Liver (tissue), 9 donors: Measurements from ENCODE around the gene MEFV. TPM values are rescaled to one million over a fixed set of nuclear protein-coding genes. Genes with fewer than 3 reads are reported as not detected.

Source experiments
- DNase-seq: peaks from one replicate; pipeline ENCODE4 v3.0.0-alpha.2; 2017; ENCODE audit warnings: low spot score
- H3K27ac ChIP-seq, 2 donors: one replicate each; pipeline ENCODE4 v1.7.0; 2013; ENCODE audit warnings: inconsistent platforms in 2 of 2, low read length in 2 of 2, control low read depth in 1 of 2, low read depth in 1 of 2, mild to moderate bottlenecking in 1 of 2
- H3K27me3 ChIP-seq, 4 donors: one replicate each; pipeline versions ENCODE4 v1.6.1 to v1.7.0; 2013; ENCODE audit warnings: low read length in 3 of 4, inconsistent platforms in 1 of 4, mild to moderate bottlenecking in 1 of 4, moderate library complexity in 1 of 4; ENCODE audit not compliant: control insufficient read depth in 4 of 4, insufficient read depth in 4 of 4
- H3K36me3 ChIP-seq, 4 donors: one replicate each; pipeline versions ENCODE4 v1.6.1 to v1.7.0; 2013; ENCODE audit warnings: low read length in 3 of 4, mild to moderate bottlenecking in 3 of 4, low read depth in 1 of 4, moderate library complexity in 1 of 4; ENCODE audit not compliant: control insufficient read depth in 4 of 4, insufficient read depth in 3 of 4
- H3K4me1 ChIP-seq, 4 donors: one replicate each; pipeline versions ENCODE4 v1.6.1 to v1.7.0; 2013; ENCODE audit warnings: low read length in 3 of 4, mild to moderate bottlenecking in 3 of 4, moderate library complexity in 1 of 4; ENCODE audit not compliant: control insufficient read depth in 4 of 4, insufficient read depth in 4 of 4
- H3K4me3 ChIP-seq, 3 donors: one replicate each; pipeline versions ENCODE4 v1.6.1 to v1.7.0; 2013; ENCODE audit warnings: low read length in 3 of 3, control low read depth in 1 of 3, low read depth in 1 of 3, mild to moderate bottlenecking in 1 of 3
- H3K9ac ChIP-seq, 2 donors: one replicate each; pipeline ENCODE4 v1.7.0; 2013; ENCODE audit warnings: low read length in 2 of 2, mild to moderate bottlenecking in 2 of 2, moderate library complexity in 2 of 2, control low read depth in 1 of 2, low read depth in 1 of 2
- H3K9me3 ChIP-seq, 4 donors: one replicate each; pipeline versions ENCODE4 v1.6.1 to v1.7.0; 2013; ENCODE audit warnings: low read length in 3 of 4; ENCODE audit not compliant: control insufficient read depth in 4 of 4
- CTCF ChIP-seq: fragments of 150-350 bp; IDR thresholded peaks from 2 replicates; pipeline ENCODE4 v1.5.1; 2017; ENCODE audit warnings: improper control_type of control experiment, low read depth, low read length; ENCODE audit not compliant: missing input control
- FOXA1 ChIP-seq: IDR thresholded peaks from 2 replicates; pipeline ENCODE4 v1.6.1; 2016; ENCODE audit warnings: antibody characterized with exemption
- GABPA ChIP-seq, 2 donors: IDR thresholded peaks in 1 of 2; conservative IDR thresholded peaks in 1 of 2; 2 replicates each; pipeline ENCODE4 v1.6.1; 2016; ENCODE audit warnings: antibody characterized with exemption in 2 of 2, mild to moderate bottlenecking in 1 of 2, moderate library complexity in 1 of 2
- HNF4A ChIP-seq, 2 donors: conservative IDR thresholded peaks; 2 replicates each; pipeline ENCODE4 v1.6.1; 2016; ENCODE audit warnings: antibody characterized with exemption in 2 of 2, mild to moderate bottlenecking in 2 of 2
- HNF4G ChIP-seq: IDR thresholded peaks from 2 replicates; pipeline ENCODE4 v1.6.1; 2016; ENCODE audit warnings: antibody characterized with exemption
- JUND ChIP-seq, 2 donors: IDR thresholded peaks; 2 replicates each; pipeline ENCODE4 v1.6.1; 2016; ENCODE audit warnings: antibody characterized with exemption in 2 of 2
- REST ChIP-seq: IDR thresholded peaks from 2 replicates; pipeline ENCODE4 v1.6.1; 2016; ENCODE audit warnings: antibody characterized with exemption, mild to moderate bottlenecking
- RXRA ChIP-seq, 2 donors: IDR thresholded peaks; 2 replicates each; pipeline ENCODE4 v1.6.1; 2017 to 2018; ENCODE audit warnings: antibody characterized with exemption in 2 of 2, mild to moderate bottlenecking in 1 of 2
- SP1 ChIP-seq: IDR thresholded peaks from 2 replicates; pipeline ENCODE4 v1.6.1; 2018; ENCODE audit warnings: antibody characterized with exemption, mild to moderate bottlenecking
- TAF1 ChIP-seq: conservative IDR thresholded peaks from 2 replicates; pipeline ENCODE4 v1.6.1; 2016; ENCODE audit warnings: antibody characterized with exemption, mild to moderate bottlenecking
- ZBTB33 ChIP-seq: IDR thresholded peaks from 2 replicates; pipeline ENCODE4 v1.6.1; 2016; ENCODE audit warnings: antibody characterized with exemption
- WGBS: extraction: QIAGEN DNeasy Blood & Tissue Kit; methylation state at CpG from one replicate; pipeline ENCODE4 v1.1.7; 2013; 5-methylcytosine and 5-hydroxymethylcytosine counted together
- polyA plus RNA-seq, 2 donors: library from polyadenylated mRNA; stranded (reverse) in 1 of 2; unstranded in 1 of 2; fragments of 200-250 nt in 1 of 2; fragments of >200 nt in 1 of 2; fragmentation: Nextera tagmentation in 1 of 2; extraction: Ambion mirVana in 1 of 2; gene quantifications; one replicate each; pipeline versions ENCODE4 v1.2.1 to v1.2.3, GENCODE V29; 2013 to 2015
- total RNA-seq, 2 donors: library from RNA; depleted of rRNA; stranded (reverse); fragments of >200 nt; gene quantifications; one replicate each; pipeline ENCODE4 v1.2.3, GENCODE V29; 2014
- donor health status: healthy.
- donor health status: healthy.
- donor health status: healthy.
- donor health status: healthy.
- donor health status: healthy.

The MEFV gene
- total and polyA plus RNA-seq, 4 donors: 0.33 to 3.3 (median 0.79) TPM

GRCh38 chr16:3252967-3253366, 3.5 kb downstream of the MEFV start:
- WGBS: 78% methylated on average over 4 of the region's 4 CpGs
- no peaks in the 10 kb centered on the region for H3K27me3 ChIP-seq
- peaks cover 0 to 2% (median 0%) of the 10 kb centered on the region in 4 donors for H3K9me3 ChIP-seq
- no peak for DNase-seq
- no peak overlapping the region for H3K9ac ChIP-seq
- H3K36me3 ChIP-seq: peaks cover 0 to 3% (median 0%) of the 10 kb centered on the region in 4 donors
- no peak overlapping the region for H3K27ac ChIP-seq
- H3K4me3 ChIP-seq: no peak overlapping the region
- H3K4me1 ChIP-seq: no peaks in the 10 kb centered on the region
- TF ChIP-seq HNF4A (conservative IDR thresholded peaks at IDR 0.05): no peak
- TF ChIP-seq RXRA (IDR thresholded peaks at IDR 0.05): no peak
- TF ChIP-seq SP1: no peak
- TF ChIP-seq JUND (IDR thresholded peaks at IDR 0.05): no peak
- no peak for TF ChIP-seq CTCF
- no peak for TF ChIP-seq REST
- TF ChIP-seq HNF4G: no peak
- no peak for TF ChIP-seq ZBTB33
- no peak for TF ChIP-seq FOXA1
- TF ChIP-seq TAF1: no peak

- no peak overlapping the region for H3K9ac ChIP-seq
- peaks cover 0 to 2% (median 0%) of the 10 kb centered on the region in 4 donors for H3K9me3 ChIP-seq
- TF ChIP-seq GABPA (IDR thresholded peaks at IDR 0.05 in 1 of 2, conservative IDR thresholded peaks at IDR 0.05 in 1 of 2) (no peak), REST (no peak), HNF4A (conservative IDR thresholded peaks at IDR 0.05) (no peak)
- 84% methylated on average over 14 of the region's 14 CpGs for WGBS
- H3K4me1 ChIP-seq: no peaks in the 10 kb centered on the region
- H3K27ac ChIP-seq: no peak overlapping the region
- no peak for DNase-seq
- H3K4me3 ChIP-seq: no peak overlapping the region
- H3K27me3 ChIP-seq: no peaks in the 10 kb centered on the region
- peaks cover 0 to 3% (median 1%) of the 10 kb centered on the region in 4 donors for H3K36me3 ChIP-seq
Measured at GRCh38 chr16:3249451-3249850, 7.0 kb downstream of the MEFV start.
